GM18498 (cell line): ENCODE data around the gene TRABD2A.

Source experiments
- ATAC-seq: cut with Tn5 transposase; IDR thresholded peaks from one replicate; pipeline ENCODE4 v1.9.1; 2021; ENCODE audit warnings: mild to moderate bottlenecking, moderate library complexity; ENCODE audit not compliant: unreplicated experiment

The TRABD2A gene

GRCh38 chr2:84856787-84857186 is 24.1 kb downstream of the TRABD2A start:
- ATAC-seq: peak; percentile 64

DNA sequence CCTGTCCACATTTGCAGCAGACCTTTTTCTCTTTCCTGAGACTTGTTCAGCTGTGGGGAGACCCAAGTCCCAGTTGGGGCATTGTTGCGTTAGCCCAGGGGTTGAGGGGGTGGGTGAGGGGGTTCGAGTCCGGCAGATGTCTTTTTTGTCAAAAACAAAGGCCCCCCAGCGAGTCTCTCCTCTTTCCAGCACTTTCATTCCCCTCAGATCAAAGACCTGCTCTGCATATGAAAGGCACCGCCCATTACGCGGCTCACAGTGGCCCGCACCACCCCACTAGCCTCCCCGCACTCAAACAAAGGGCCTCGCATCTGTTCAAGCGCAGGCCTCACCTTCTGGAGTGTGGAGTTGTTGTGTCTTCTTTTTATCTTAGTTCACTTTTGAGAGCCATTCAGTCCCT is 25.2 kb downstream of the TRABD2A start:
- no peak for ATAC-seq

GRCh38 chr2:84854850-84855249 is 26.0 kb downstream of the TRABD2A start:
- no peak for ATAC-seq

GRCh38 chr2:84851876-84852275 is 29.0 kb downstream of the TRABD2A start:
- ATAC-seq: no peak

DNA sequence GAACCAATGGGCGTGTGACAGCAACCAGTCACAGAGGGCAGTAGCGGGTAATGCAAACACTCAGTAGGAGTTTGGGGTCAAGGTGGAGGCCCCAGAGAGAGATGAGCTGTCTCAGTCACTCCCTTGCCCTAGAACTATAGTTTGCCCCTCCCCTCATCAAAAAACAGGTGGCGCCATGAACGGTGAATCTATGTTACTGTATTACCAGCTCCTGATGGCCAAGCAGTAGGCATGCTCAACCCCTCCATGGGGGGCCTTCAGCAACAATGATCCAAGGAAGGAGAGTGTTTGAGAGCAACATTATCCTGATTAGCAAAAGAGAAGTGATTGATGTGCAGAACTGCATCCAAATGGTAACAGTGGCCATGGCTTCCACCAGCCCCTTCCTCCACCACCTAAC is 30.4 kb downstream of the TRABD2A start:
- ATAC-seq: no peak

GRCh38 chr2:84849271-84849952 is 31.5 kb downstream of the TRABD2A start:
- no peak for ATAC-seq

- no peak for ATAC-seq
These were observed 33.4 kb downstream of the TRABD2A start for GRCh38 chr2:84847326-84848050.

DNA sequence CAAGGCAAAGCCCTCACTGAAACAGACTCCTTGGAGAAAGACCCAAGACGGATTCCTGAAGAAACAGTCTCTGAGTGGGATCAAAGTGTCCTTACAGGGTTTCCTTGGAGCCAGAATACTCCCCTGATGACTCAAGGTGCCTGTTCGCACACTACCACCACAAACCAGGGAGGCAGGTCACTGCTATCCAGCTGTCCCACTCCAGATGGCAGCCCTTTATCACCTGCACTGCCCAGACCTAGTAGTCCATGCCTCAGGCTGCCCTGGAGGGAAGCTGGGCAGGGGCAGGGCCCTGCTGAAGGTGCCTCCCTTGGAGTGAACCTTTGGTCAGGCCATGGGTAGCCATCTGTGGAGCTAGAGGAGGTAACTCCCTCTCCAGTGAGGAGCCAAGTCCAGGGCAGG is 34.1 kb downstream of the TRABD2A start:
- ATAC-seq: no peak

DNA sequence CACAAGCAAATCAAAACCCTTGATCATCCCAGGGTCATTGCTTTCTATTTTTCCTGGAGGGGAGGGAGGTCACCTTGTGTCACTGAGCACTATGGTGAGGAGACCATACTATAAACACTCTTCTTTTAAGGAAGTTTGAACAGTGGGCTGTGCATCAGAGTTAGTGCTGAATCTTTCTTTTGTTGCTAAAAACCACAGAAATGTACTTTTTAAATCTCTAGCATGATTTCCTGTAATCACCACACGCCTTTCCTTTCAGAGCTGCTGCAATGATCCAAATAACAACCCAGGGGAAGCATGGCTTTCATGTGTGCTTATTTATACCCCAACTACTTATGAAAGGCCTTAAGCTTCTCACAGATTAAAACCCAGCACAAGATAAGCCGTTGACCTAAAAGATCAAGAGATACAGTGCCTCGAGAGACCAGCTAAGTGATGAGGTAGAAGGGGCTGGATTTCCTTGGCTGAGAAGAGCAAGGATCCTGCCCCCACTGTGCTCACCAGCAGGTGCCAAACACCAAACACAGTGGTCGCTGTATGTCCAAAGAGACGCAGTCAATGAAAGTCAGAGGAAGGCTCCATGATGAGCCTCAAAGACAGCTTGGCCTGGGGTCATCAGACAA is 34.7 kb downstream of the TRABD2A start:
- peak; percentile 46 for ATAC-seq

DNA sequence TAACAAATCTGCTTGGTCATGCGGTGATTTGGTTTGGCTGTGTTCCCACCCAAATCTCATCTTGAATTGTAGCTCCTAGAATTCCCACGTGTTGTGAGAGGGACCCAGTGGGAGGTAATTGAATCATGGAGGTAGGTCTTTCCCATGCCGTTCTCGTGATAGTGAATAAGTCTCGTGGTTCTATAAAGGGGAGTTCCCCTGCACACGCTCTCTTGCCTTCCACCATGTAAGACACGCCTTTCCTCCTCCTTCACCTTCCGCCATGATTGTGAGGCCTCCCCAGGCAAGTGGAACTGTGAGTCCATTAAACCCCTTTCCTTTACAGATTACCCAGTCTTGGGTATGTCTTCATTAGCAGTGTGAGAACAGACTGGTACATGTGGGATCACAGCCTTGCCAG is 36.7 kb downstream of the TRABD2A start:
- no peak for ATAC-seq

DNA sequence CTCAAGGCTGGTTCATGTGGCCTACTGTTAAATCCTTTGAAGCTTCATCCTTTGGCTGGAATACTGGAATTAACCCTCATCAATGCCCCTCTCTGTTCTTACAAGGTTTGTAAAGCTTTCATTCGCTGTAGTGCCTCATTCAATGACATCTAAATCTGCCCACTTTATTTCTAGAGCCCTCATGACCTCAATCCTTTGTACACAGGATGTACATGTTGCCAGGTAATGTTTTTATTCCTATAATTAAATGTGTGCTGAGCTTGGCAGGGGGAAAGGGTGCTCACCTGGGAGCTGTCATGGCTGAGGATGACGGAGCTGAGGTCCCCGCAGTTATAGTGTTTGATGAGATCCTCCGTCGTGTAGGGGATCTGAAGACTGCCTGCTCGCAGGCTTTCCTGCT is 39.3 kb downstream of the TRABD2A start:
- no peak for ATAC-seq

GRCh38 chr2:84840306-84840705 is 40.6 kb downstream of the TRABD2A start:
- ATAC-seq: no peak

DNA sequence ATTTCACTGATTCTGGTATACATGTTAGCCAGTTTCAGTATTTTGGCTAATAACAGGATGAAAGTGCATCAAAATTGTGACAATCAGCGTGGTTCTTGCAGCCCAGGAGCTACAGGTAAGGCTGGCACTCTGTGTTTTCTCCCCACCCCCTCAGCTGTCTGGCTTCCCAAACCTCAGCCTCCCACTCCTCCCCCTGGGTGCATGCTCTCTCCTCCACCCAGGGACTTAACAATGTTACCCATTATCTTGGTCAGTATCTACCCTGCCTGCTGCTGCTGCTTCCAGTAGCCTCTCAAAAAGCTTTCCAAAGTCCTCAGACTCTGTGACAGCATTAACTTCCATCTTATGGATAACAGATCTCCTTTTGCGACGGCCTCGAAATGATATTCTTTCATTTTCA is 41.0 kb downstream of the TRABD2A start:
- ATAC-seq: no peak

GRCh38 chr2:84838434-84839145 is 42.3 kb downstream of the TRABD2A start:
- ATAC-seq: no peak

DNA sequence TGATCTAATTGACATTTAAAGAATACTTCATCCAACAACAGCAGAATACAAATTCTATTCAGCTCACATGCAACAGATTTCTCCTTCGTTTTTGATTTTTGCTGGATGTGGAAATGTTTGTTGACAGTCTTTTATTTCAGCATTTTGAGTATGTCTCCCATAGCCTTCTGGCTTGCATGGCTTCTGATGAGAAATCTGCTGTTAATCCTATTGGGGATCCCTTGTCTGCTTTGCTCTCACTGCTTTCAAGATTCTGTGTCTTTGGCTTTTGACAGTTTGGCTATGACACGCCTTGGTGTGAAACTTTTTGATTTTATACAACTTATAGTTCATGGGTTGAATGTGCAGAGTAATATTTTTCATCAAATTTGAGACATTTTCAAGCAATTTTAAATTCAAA is 44.7 kb downstream of the TRABD2A start:
- no peak for ATAC-seq

DNA sequence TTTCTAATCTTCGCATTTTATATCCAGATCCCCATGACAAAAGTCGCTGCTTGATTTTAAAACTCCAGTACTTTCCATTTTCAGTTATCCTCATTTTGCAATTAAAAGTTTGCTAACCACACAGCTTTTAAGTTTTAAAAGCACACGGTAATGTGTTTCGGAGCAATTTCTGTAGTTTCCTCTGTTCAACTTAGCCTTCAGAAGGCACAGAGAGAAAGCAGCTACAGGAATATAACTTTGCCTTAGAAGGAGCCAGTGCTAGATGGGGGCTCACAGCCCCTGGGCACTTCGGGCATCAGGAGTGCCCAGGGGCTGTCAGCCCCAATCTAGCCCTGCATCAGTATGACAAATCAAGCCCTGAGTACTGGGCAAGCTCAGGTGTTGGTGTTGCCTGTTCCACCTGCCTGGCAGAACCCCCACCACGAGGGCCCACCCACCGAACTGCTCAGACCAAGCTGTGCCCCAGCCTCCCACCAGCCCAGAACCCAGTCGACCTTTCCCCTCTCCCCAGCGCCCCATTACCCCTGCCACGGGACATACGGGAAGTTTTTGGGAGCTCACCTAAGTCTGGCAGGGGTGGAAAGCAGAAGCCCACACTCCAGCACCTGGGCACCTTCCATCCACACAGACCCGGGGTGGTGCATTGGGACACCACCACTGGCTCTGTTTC is 47.3 kb downstream of the TRABD2A start:
- ATAC-seq: no peak

DNA sequence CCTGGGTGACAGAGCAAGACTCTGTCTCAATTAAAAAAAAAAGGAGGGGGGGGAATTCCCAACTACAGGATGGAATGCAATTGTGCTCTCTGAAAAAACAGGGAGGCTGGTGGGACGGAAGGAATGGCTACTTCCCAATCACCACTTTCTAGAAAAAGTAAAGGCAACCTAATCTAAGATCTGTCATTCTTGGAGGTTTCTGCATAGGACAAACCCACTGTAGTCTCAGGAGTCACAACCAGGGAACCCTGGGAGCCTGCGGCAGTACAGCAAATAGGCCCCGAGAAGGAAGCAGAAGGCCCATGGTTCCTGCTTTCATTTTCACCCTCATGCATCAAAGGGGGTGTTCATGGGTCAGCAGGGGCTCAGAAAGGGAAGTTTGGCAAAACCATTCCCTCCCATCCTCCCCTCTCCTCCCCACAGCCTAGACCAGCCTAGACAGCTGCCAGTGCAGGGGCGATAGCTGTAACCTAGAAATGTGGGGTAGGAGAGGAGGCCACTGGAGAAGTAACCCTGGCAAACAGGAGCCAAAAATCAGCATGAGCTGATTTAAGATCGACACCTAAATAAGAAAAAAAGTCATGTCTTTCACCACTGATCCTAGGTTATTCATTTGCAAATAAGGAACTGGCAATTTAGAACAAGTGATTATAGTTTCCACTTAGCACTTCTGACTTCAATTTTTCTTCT is 48.0 kb downstream of the TRABD2A start:
- ATAC-seq: peak; percentile 87

GRCh38 chr2:84830758-84831500 is 50.0 kb downstream of the TRABD2A start:
- ATAC-seq: no peak

DNA sequence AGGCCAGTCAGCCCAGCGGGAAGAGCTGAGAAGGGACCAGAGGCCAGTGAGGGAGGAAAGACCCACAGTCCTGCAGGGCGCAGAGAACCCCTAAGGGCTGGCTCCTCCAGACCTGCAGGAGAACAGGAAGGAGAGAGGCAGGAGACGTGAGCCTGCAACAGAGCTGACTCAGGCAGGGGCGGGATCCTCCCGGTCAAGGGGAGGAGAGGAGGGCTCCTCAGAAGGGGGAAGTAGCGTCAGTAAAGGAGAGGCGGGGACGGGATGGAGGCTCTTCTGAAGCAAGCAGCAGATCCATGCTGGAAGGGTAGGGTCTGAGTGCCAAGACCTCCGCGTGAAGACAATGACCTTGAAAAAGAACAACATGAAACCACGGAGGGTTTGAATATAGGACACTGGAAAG is 50.8 kb downstream of the TRABD2A start:
- no peak for ATAC-seq

- ATAC-seq: no peak
These were observed 51.2 kb downstream of the TRABD2A start for GRCh38 chr2:84829693-84830092.
